Calu3 (cell line): ENCODE data around the gene BRINP1. TPM values are rescaled to one million over a fixed set of nuclear protein-coding genes. Genes with fewer than 3 reads are reported as not detected.

Experiments
- BruUV-seq: library from RNA; stranded (reverse); fragments of 400-500 nt; replicated peaks from 2 replicates; lab custom pipeline; 2021; lab: Mats Ljungman, UMichigan
- CTCF ChIA-PET: fragments of 300-600 bp; sonication (Branson Sonifier 250); formaldehyde crosslinking; loops from one replicate; lab custom pipeline; 2022; ENCODE audit warnings: antibody characterized with exemption; lab: Charles Lee
- DNase-seq: peaks from one replicate; pipeline ENCODE4 v3.0.0; 2022
- H3K27ac Mint-ChIP-seq: one replicate; pipeline ENCODE4 v1.8.0; 2022; ENCODE audit warnings: mixed read lengths; ENCODE audit not compliant: unreplicated experiment
- H3K27me3 Mint-ChIP-seq: one replicate; pipeline ENCODE4 v1.8.0; 2022; ENCODE audit warnings: mixed read lengths; ENCODE audit not compliant: unreplicated experiment
- H3K36me3 Mint-ChIP-seq: one replicate; pipeline ENCODE4 v1.8.0; 2022; ENCODE audit warnings: mild to moderate bottlenecking, moderate library complexity, mixed read lengths; ENCODE audit not compliant: insufficient read depth, unreplicated experiment
- H3K4me1 Mint-ChIP-seq: one replicate; pipeline ENCODE4 v1.8.0; 2022; ENCODE audit warnings: mild to moderate bottlenecking, low read depth, mixed read lengths; ENCODE audit not compliant: unreplicated experiment
- H3K4me3 Mint-ChIP-seq: one replicate; pipeline ENCODE4 v1.8.0; 2022; ENCODE audit warnings: mild to moderate bottlenecking, low read depth, moderate library complexity, mixed read lengths; ENCODE audit not compliant: unreplicated experiment
- H3K9me3 Mint-ChIP-seq: one replicate; pipeline ENCODE4 v1.8.0; 2022; ENCODE audit warnings: low read depth, mixed read lengths; ENCODE audit not compliant: unreplicated experiment
- intact Hi-C: fragments of 100-400 bp; cut with micrococcal nuclease; formaldehyde crosslinking; loops from one replicate; pipeline ENCODE4 v1.10.0; 2022; ENCODE audit not compliant: unreplicated experiment
- total RNA-seq: library from RNA; stranded (reverse); gene quantifications from 2 replicates; pipeline ENCODE4 v1.2.3, GENCODE V29; 2022
- TF ChIP-seq, protein P1 (sequence below): fragments of 200-600 bp; IDR thresholded peaks from one replicate; pipeline ENCODE4 v1.8.0; 2022; ENCODE audit warnings: antibody characterized with exemption; ENCODE audit not compliant: unreplicated experiment

Gene BRINP1
- total RNA-seq, 1 experiment from 2014 or later, result not detected

DNA sequence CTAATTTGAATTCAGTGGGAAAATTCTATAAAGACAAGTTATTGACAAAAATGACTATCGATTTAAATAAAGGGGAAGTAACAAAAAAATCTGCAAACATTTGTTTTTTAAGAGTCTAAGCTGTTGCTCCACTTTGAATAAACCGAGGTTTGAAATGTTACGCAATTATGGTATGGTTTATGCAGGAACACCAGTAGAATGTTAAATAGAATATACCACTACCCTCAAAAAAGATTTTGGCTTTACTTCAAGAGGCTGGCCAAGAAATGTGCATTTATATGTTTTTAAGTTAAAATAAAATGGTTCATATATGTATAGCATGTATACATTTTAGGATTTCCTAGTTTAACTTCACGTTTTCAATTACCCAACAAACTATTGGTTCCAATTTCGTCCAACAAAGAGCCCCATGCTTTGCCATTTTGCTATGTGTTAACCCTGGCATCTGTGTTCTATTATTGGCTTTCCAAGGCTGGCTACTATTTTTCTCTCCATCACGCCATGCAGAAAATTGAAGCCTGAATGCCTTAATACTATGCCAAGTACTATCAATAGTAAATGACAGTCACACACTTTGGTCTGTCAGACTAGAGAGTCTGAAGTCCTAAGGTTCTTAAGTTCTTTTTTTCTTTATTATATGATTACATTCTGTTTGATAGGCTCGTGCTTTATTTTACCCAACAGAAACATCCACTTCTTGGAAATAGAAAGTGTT is 171.2 kb downstream of the BRINP1 start:
- no TSS peak for BruUV-seq
- intact Hi-C loops, result no loop called here
- no peaks in the 10 kb centered on the region for H3K27me3 Mint-ChIP-seq
- CTCF ChIA-PET, result no interaction called here
- H3K36me3 Mint-ChIP-seq, result no peaks in the 10 kb centered on the region
- TF ChIP-seq, protein P1, sequence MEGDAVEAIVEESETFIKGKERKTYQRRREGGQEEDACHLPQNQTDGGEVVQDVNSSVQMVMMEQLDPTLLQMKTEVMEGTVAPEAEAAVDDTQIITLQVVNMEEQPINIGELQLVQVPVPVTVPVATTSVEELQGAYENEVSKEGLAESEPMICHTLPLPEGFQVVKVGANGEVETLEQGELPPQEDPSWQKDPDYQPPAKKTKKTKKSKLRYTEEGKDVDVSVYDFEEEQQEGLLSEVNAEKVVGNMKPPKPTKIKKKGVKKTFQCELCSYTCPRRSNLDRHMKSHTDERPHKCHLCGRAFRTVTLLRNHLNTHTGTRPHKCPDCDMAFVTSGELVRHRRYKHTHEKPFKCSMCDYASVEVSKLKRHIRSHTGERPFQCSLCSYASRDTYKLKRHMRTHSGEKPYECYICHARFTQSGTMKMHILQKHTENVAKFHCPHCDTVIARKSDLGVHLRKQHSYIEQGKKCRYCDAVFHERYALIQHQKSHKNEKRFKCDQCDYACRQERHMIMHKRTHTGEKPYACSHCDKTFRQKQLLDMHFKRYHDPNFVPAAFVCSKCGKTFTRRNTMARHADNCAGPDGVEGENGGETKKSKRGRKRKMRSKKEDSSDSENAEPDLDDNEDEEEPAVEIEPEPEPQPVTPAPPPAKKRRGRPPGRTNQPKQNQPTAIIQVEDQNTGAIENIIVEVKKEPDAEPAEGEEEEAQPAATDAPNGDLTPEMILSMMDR, result no peak
- no peak overlapping the region for H3K27ac Mint-ChIP-seq
- H3K4me1 Mint-ChIP-seq, result no peaks in the 10 kb centered on the region
- H3K4me3 Mint-ChIP-seq, result no peak overlapping the region
- DNase-seq, result no peak
- peaks cover 4% of the 10 kb centered on the region for H3K9me3 Mint-ChIP-seq

DNA sequence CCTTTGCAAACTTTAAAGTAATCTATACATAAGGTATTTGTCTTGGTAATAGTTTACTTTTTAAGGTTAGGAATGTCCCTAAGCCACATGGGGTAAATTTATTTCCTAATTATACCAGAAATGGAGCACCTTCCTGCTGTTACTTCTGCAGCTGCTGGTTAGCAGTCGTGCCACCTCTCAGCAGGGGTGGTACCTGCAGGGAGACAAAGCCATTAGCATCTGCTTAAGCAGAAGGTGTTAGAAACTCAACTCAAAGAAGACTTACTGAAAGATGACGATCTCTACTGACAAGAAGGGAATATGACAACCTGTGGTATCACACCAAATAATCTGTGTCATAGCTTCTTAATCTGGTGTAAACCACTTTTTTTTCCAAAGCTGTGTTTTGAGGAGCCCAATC is 173.7 kb downstream of the BRINP1 start:
- no TSS peak for BruUV-seq
- Mint-ChIP-seq H3K4me3 (no peak overlapping the region), H3K27me3 (no peaks in the 10 kb centered on the region), H3K9me3 (peaks cover 3% of the 10 kb centered on the region), H3K36me3 (no peaks in the 10 kb centered on the region), H3K4me1 (no peaks in the 10 kb centered on the region), H3K27ac (no peak overlapping the region)
- DNase-seq, result no peak
- TF ChIP-seq, protein P1, result no peak
- intact Hi-C loops, result no loop called here
- CTCF ChIA-PET, result no interaction called here

DNA sequence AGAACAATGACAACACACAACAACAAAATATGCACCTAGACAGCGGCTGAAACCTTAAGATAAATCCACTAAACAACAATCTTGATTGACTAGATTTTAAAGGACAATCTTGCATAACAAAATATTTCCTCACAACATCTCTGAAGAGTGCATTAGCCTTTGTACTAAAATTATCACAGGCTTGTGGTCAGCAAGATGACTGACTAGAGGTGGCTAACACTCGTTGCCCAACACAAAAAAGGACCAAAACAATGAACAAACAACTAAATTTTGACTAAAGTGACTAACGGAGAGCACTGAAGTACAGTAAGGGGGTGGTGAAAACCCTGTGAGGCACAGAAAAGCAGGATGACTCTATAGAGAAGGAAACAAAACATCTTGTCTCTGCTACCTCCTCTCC is 183.9 kb downstream of the BRINP1 start:
- TF ChIP-seq, protein P1, result no peak
- BruUV-seq, result no TSS peak
- no peak for DNase-seq
- intact Hi-C loops, result no loop called here
- H3K4me3 Mint-ChIP-seq, result no peak overlapping the region
- no peaks in the 10 kb centered on the region for H3K27me3 Mint-ChIP-seq
- CTCF ChIA-PET, result no interaction called here
- H3K4me1 Mint-ChIP-seq, result no peaks in the 10 kb centered on the region
- no peak overlapping the region for H3K27ac Mint-ChIP-seq
- H3K9me3 Mint-ChIP-seq, result peaks cover 9% of the 10 kb centered on the region
- H3K36me3 Mint-ChIP-seq, result no peaks in the 10 kb centered on the region

DNA sequence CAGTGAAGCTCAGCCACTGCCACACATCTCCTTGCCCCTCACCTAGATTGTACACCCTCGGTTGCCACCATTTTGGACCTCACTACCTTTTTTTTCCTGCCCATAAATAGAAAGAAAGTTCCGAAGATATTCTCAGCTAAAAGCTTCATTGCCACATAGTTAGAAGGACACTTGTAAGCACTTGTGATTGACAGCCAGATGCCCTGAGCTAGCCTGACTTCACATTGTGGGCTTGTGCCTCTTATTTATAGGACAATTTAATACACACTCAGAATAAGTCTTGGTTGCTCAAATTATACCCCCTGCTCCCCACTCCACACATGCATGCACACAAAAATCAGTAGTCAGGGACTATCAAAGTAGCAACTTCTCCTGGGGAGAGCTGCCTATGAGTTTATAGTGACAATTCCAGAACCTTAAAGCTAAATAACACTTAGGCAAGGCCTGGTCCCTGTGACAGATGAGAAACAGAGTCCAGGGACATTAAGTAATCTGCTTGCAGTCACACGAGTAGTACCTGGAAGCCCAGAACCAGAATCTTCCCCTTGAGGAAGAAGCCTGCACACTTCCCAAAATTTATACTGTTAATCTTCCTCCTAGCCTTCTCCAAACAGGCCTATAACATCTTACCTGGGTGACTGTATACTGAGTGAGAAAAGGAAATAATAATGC is 184.8 kb downstream of the BRINP1 start:
- H3K4me3 Mint-ChIP-seq, result no peak overlapping the region
- H3K36me3 Mint-ChIP-seq, result no peaks in the 10 kb centered on the region
- H3K4me1 Mint-ChIP-seq, result no peaks in the 10 kb centered on the region
- TF ChIP-seq, protein P1, result no peak
- CTCF ChIA-PET, result no interaction called here
- no peak for DNase-seq
- peaks cover 9% of the 10 kb centered on the region for H3K9me3 Mint-ChIP-seq
- BruUV-seq, result no TSS peak
- intact Hi-C loops, result no loop called here
- H3K27ac Mint-ChIP-seq, result no peak overlapping the region
- no peaks in the 10 kb centered on the region for H3K27me3 Mint-ChIP-seq
